Endometrium (tissue), 2 donors: ENCODE data around the gene GH1.

Experiments used
- FAIRE-seq: peaks from 2 replicates; lab custom pipeline; 2012; peaks lifted over from hg19 to GRCh38; lab: Jason Lieb, UNC
- donor health status: control.
- donor health status: control.

The GH1 gene

DNA sequence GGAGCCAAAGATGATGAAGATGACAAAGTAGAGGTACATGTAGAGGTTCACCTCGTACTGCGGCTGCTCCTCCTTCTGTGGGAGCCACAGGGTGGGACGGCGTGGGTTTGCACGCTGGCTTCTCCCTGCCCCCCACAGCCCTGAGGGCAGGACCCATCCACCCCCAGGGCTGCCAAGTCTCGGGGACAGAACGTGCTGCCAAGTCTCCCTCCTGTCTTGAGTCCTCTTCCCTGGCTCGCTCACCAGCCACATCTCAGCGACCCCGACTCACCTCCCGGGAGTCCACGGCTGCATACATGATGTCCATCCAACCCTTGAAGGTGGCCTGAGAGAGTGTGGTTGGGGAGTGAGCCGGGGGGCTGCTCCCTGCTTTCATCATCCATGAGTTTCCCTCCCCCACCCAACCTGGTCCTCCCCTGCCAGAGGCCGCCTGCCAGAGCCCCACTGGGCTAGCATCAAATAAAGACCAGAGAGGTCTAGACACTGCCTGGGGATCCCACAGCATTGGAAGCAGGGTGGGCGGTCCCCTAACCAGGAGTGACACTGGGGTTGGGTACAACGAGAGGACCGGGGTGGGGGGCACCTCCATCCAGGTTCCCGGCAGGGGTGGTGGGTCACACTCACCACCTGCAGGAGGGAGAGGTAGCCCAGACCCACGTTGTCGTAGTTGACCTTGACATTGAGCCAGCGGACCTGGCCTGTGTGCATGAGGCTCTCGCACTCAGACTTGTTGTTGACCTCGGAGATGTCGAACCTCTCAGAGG, 26.3 kb upstream of the GH1 start:
- no peak for FAIRE-seq

DNA sequence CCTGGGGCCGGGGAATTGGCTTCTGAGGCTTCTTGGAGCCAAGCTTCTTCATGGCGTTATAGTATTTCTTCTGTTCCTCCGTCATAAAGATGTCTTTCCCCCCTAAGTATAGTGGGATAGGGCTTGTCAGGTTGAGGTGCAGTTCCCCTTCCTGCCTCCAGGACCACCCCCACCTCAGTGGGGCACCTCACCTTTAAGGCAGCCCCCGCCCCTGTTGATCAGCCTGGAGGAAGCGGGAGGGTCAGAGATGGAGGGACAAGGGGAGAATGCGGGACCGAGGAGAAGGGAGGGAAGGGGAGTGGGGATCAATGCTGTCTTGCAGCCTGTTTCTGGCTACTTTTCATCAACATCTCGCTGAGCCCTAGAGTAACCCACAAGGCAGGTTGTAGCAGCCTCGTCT, 25.1 kb upstream of the GH1 start:
- FAIRE-seq = no peak

DNA sequence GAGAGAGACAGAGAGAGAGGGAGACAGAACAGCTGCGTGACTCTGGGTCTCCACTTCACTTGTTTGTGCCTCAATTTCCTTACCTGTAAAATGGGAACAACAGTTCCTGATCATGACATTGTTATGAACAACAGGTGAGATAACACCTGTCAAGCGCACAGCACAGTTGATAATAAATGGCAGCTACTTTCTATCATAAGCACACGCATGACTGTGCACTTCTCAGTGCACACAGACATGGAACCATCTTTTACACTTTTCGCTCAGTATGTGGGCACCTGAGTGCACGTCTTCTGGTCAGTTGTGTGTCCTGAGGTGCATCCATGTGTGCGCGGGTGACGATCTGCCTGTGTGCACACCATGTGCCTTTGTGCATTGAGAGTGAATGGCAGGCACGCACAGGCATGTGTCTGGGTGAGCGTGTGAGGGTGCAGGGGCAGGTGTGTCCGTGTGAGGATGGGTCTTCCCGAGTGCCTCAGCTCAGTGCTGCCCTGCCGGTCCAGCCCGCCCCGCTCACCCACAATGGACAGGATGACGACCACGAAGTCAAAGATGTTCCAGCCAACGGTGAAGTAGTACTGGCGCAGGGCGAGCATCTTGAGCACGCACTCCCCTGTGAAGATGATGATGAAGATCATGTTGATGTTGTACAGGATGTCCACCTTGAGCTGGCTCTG, 23.8 kb upstream of the GH1 start:
- FAIRE-seq = no peak

DNA sequence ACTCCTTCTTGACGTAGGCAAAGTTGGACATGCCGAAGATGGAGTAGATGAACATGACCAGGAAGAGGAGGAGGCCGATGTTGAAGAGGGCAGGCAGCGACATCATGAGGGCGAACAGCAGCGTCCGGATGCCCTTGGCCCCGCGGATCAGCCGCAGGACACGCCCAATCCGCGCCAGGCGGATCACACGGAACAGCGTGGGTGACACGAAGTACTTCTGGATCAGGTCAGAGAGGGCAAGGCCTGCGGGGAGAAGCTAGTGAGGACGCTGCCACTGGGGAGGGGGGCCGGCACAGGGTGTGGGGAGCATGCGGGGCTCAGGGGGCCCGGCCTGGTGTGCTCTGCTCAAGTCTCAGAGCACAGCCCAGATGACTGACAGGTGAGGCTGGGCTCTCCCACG, 23.1 kb upstream of the GH1 start:
- FAIRE-seq = no peak

DNA sequence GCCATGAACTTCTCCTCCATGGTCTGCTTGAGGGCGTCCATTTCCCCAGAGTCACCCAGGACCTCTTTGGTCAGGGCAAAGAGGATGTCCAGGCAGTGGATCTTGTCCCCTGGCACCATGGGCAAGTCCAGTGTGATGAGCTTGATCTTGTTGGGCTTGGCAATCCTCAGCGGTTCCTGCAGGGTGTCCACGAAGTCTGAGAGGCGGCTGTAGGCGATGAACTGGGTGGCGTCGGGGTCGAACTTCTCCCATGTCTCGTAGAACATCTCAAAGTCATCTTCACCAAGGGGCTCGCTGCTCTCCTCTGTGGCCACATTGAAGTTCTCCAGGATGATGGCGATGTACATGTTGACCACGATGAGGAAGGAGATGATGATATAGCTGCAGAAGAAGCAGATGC, 22.5 kb upstream of the GH1 start:
- FAIRE-seq = no peak

DNA sequence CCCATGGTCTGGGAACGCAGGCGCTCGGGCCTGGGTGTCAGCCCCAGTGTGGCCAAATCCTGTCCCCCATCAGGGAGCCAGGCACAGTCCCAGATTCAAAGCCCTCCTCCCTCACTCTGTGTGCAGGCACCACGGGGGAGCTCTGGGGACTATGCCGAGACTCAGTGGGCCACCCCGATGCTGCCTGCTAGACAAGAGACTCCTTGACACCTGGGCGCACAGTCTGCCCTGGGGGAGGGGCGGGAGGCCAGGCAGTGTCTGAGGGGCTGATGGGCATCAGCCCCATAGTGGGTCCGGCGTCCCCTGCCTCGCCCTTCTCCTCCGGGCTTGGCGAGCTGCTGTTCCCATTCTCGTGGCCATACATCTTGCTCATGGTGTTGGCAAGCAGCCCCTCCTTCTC, 21.9 kb upstream of the GH1 start:
- FAIRE-seq = no peak

DNA sequence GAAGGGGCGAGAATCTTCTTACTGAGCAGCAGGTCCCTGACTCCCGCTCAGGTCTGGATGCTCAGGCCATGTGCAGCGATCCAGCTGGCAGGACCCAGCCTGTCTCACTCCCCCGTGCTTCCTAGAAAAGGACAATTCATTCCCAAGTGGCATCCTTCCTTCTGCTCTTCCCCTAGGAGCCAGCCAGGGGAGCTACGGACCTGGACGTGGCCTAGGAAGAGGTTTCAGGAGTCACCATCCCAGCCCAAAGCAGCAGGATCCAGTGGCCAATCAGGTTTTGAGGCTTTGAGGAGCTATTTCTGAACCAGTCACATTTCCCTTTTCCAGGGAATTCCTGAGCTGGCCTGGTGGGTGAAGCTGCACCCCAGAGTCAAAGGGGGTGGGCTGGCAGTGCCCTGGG, 21.2 kb upstream of the GH1 start:
- FAIRE-seq = no peak

DNA sequence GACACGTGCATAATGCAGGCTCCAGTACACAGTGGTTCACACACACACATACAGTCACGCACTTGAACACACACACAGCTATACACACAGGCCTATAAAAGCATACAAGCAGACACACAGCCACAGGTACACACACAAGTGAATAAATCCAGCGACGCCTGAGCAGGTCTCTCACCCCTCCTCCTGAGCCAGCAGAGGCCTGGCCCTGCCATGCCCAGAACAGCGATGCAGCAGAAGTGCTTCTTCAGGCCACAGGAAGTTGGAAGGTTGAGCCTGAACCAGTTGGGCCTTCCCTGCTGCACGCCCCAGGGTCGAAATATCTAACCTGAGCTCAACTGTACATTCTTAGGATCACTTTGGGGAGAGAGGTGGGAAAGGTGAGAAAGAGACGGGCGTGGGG, 20.8 kb upstream of the GH1 start:
- no peak for FAIRE-seq

DNA sequence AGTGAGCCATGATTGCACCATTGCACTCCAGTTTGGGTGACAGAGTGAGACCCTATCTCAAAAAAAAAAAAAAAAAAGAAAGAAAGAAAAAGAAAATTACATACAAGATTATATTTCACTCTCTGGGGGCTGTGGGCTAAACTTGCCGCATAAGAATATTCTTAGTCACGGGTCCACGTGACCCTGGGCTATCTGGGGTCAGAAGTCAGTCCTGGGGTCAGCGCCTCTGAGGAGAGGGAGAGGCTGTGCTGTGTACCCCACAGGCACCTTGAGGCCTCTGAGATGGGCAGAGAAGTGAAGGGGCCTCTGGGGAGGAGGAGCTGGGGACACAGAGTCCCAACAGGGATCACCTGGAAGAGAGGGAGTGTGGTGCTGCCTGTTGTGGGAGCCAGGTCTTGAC, 19.3 kb upstream of the GH1 start:
- no peak for FAIRE-seq

DNA sequence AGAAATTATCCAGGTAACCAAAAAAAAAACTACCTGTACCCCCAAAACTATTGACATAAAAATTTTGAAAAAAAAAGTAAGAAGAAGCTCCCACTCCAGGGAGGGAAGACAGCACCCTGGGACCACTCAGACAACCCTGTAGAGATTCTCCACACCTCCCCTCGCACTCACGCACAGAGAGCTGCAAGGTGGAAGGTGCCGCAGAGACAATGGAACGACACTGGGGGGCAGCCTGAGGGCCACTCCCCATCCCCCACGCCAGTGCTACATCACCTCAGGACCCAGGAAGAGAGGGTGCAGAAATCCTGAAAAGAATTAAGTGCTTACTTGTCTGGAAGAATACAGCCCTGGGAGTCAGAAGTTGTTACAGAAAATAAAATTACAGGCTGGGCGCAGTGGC, 18.7 kb upstream of the GH1 start:
- FAIRE-seq = no peak

DNA sequence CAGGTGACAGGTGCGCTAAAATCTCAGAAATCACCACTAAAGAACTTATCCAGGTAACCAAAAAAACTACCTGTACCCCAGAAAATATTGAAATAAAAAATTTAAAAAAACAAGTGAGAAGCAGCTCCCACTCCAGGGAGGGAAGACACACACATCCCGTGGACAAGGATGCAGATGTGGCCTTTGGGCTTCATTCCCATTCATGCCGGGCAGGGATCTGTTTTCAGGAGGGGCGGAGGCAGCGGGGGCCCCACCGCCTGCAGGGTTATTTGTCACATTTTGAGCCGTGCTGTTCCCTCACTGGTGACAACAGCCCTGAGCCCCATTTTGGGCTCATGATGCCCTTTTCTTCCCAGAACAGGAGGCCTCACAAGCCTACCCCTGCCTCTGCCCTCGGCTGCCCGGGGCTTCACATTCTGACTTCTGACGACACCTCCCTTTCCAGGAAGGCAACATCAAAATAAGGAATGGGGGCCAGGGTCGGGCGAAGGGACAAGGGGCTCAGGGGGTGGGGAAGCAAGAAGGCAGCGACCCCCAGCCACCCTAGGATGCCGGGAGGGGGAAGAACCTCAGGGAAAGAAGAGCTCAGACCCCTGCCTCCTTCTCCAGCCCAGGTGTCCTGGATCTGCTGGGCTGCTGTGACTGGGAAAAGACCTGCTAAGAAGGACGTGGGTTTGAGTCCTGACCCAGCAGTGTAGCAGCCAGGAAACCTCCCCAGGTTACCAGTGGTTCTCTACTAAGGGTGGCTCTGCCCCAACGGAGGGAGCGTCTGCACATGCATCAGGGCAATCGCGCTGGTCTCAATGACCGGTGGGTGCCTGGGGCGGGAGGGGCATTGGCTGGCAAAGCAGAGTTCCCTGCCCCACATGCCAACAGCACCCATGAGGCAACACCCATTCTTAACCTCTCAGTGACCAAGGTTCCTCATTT, 15.8 kb upstream of the GH1 start:
- no peak for FAIRE-seq

DNA sequence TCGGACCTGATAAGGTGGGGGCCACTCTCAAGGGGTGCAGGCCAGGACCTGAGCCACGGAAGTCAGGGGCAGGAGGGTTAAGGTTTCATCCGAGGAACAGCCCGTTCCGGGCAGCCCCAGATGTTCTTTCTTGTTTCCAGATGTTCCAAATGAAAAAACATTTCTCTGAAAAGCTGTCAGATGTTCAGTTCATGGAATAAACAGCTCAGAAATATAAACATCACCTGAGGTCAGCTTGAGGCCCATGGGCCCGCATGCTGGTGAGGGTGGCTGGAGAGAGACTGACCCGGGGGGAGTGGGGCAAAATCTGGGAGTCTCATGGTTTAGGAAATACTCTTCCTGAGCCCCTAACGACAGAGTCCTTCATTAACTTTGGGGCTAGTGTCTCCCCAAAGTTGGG, 15.0 kb upstream of the GH1 start:
- no peak for FAIRE-seq

DNA sequence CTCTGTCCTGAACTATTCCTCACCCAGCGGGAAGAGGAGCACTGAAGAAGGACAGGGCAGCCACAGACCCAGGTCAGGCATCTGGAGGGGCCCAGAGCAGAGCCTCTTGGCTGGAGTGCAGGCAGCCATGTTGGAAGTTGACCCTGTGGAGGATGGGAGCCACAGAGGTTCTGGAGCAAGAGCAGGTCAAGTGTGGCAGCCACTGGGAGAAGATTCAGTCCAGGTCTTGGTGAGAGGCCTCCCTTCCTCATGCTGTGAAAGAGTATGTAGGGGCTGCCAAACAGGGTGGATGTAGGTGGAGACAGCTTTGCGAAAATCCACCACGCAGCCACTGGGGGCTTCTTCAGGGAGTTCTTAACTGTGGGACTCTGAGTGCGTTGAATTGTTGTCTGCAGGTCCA, 14.1 kb upstream of the GH1 start:
- no peak for FAIRE-seq

DNA sequence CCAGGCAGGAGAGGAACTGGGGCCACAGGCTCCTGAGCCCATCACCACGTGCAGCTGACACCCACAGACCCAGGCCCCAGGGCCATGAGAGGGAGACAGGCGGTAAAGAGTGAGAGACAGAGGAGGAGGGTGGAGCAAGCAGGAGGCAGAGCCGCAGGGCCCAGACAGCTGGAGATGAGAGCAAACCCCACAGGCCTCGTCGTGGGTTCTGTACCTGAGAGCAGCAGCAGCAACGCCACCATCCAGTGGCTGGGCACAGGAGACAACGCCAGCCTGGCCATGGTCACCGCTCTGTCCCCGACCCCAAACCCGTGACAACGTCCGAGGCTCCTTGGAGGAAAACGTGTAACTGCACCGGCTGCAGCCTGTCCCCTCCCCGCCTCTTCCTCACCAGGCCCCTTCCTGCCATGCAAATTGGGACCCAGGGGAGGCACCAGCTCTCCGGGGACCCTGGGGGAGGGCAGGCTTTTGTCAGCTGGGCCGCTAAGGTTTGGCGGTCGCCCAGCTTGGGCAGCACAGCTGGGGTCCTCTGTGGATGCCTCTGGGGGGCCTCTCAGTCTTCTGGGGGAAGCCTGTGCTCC, 13.4 kb upstream of the GH1 start, which contains the start of gene CD79B:
Gene CD79B, minus strand, starts transcription at position 351 of the 581 bp plus-strand sequence. Its CDS starts 70 bp downstream, at position 281.
- FAIRE-seq = no peak

DNA sequence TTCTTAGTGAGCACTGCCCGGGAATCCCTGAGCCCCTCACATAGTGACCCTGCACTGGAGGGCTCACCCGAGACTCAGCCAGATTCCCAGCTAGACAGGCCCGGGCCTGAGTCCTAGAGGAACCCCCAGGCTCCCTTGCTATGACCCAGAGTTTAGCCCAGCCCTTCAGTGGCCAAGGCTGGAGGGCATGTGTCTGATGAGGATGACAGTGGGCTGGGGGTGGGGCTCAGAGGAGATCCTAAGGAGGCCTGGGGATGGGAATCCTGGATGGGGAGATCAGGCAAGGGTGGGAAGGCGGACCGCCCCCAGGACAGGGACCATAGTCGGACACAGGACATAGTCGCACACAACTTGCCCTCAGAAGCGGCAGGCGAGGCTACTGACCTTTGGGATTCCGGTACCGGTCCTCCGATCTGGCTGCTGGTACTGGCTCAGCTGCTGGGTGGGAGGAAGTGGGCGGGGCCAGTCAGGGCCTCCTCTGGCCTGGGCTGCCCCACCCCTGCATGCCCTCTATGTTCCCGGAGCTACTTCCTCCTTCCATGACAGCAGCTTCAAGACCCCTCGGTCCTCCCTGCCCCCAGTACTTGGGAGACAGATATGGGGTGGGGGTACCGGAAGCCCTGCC, 12.4 kb upstream of the GH1 start:
- no peak for FAIRE-seq

DNA sequence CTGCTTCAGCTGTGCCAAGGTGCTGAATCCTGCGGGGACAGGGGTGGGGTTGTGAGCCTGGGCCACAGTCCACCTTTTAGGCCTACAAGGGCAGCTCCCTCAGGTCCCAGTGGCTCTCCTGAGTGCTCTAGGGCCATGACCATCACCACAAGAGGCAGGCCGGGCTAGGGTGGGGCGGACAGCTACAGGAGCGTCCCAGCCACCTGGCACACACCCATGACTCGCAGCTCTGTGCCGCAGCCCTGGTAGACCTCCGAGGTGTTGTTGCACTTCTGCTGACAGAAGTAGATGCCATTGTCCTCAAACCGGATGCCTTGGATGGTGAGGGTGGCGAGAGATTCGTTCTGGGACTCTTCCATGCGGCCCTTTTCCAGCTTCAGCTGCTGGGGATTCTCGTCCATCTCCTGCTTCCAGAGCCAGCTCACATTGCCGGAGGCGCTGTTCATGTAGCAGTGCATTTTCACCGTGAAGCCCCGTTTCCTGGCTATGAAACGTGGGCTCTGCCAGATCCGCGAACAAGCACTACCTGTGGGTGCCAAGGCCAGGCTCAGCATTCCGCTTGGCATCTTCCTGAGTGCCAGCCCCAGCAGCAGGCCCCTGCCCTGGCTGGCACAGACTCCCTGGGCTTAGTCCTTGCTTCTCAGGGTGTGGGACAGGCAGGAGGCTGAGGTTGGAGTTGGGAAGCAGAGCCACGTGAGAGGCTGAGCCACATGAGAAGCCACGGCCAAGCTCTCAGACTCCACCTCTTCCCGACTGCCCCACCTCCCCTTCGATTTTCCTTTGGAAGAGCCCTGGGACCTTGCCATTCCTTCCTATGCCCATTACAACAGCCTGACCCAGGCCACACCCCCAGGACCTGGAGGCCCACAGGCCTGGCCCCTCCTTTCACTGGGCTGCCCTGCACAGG, 11.5 kb upstream of the GH1 start:
- FAIRE-seq = no peak

DNA sequence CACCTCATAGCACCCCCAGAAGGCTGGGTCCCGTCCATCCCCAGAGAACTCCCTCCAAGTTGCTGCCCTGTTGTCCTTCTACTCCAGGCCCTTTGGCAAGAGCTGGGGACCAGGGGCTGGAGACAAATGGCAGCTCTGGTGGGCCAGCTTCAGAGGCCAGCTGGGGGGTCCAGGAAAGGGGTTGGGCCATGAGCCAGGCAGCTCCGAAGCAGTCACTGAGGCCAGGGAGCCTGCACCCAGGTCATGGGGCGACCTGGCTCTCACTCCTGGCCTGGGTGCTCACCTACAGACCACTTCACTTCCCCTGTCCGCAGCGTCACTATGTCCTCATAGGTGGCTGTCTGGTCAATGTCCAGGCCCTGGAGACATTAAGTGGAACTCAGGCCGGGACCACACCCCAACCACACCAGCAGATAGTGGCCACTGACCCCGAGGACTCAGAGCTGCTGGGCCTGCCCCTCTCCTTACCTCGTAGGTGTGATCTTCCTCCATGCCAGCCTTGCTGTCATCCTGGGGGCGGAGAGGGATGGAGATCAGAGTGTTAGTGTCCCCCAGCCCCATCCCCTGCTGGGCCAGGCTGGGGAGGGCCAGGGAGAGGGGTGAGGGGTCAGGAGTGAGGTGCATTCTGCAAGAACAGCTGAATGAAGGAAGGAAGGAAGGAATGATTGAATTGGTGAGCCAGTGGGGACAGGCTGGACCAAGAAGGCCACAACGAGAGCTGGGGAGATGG, 10.5 kb upstream of the GH1 start:
- no peak for FAIRE-seq

DNA sequence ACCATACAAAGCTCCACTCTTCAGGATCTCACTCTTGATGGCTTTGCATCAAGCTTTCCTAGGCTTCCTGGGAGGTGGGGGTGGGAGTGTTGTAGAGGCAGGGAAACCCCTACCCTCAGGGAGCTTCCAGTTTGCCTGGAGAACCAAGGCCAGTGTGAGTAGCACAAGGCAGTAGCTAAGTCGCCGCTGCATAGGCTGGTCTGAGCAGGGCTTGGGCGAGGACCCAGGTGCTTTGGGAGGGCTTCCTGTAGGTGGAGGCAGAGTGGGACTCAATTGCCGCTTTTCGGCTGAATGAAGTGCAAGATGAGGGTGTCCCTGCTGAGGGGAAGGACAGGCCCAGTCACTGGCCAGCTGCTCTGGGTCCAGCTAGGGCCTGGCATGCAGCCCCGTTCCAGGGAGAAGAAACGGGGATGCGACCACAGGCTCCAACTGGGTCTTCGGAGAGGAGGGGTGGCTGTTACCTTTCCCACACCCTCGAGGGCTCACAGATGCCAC, 9.6 kb upstream of the GH1 start:
- FAIRE-seq = no peak

DNA sequence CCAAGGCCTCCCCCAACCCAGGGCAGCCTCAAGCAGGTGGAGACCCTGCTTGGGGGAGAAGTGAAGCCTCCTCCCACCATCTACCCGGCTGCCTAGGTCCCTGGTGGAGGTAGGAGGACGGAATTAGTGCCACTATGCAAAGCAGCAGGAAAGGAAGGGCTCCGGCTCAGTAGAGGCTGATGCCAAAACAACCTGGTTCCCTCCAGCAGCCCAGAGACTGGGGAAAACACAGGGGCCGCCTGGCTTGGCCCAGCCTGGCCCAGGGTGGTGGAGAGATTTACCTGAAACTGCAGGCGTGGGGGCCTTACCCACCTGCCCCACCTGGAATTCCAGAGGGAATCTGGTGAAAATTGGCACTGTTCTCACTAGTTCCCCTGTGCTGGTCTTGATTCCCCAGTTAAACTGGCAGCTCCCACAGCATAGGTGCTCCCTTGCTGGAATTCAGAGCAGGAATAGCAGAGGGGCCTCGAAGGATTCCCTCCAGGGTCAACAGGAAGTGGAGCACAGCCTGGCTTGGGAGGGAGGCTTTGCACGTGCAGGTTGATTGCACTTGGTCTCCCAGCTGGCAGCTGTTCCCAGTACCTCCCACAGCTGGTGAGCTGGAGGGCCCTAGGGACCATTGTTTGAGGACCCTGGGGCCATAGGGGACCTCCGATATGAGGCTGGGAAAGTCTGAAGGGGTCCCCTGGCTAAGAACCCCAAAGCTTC, 9.0 kb upstream of the GH1 start:
- no peak for FAIRE-seq
